Neural cell (in vitro differentiated cells): Measurements from ENCODE around the gene HDAC1. TPM values are rescaled to one million over a fixed set of nuclear protein-coding genes. Genes with fewer than 3 reads are reported as not detected.

ENCODE experiments used
- H2AFZ ChIP-seq: fragments of 200-600, 300-800 bp; sonication (generic), shearing (Covaris generic); 2 replicates; pipeline ENCODE4 v1.6.0; 2014; ENCODE audit warnings: low read depth, mild to moderate bottlenecking, antibody characterized with exemption, low read length, moderate library complexity
- H3F3A ChIP-seq: fragments of 200-600 bp; shearing (Covaris generic); 2 replicates; pipeline ENCODE4 v1.6.1; 2016; ENCODE audit warnings: mild to moderate bottlenecking, moderate library complexity, mixed read lengths, antibody characterized with exemption, low read length; ENCODE audit not compliant: insufficient read depth, poor library complexity, severe bottlenecking
- H3K27ac ChIP-seq: fragments of 200-600, 300-800 bp; sonication (generic), shearing (Covaris generic); 2 replicates; pipeline ENCODE4 v1.5.1; 2014; ENCODE audit warnings: mild to moderate bottlenecking, low read length, moderate library complexity
- H3K27me3 ChIP-seq: fragments of 300-800, 200-600 bp; sonication (generic), shearing (Covaris generic); 2 replicates; pipeline ENCODE4 v1.6.0; 2014; ENCODE audit warnings: mild to moderate bottlenecking, low read depth, low read length, moderate library complexity; ENCODE audit not compliant: insufficient read depth
- H3K36me3 ChIP-seq: fragments of 300-800, 200-600 bp; sonication (generic), shearing (Covaris generic); 2 replicates; pipeline ENCODE4 v1.5.1; 2014; ENCODE audit warnings: mild to moderate bottlenecking, antibody characterized with exemption, low read length, moderate library complexity; ENCODE audit not compliant: insufficient read depth
- H3K4me2 ChIP-seq: fragments of 300-800, 200-600 bp; sonication (generic), shearing (Covaris generic); 2 replicates; pipeline ENCODE4 v1.6.0; 2014; ENCODE audit warnings: mild to moderate bottlenecking, low read length
- H3K4me3 ChIP-seq: fragments of 300-800, 200-600 bp; sonication (generic), shearing (Covaris generic); 2 replicates; pipeline ENCODE4 v1.5.1; 2014; ENCODE audit warnings: mild to moderate bottlenecking, low read length, moderate library complexity
- H3K79me2 ChIP-seq: fragments of 200-600 bp; shearing (Covaris generic); replicated peaks from 2 replicates; pipeline ENCODE4 v1.6.0; 2014; ENCODE audit warnings: mild to moderate bottlenecking, low read length, moderate library complexity; ENCODE audit not compliant: insufficient read depth
- H3K9ac ChIP-seq: fragments of 300-800, 200-600 bp; sonication (generic), shearing (Covaris generic); 2 replicates; pipeline ENCODE4 v1.6.1; 2016; ENCODE audit warnings: mild to moderate bottlenecking, low read length, mixed read lengths
- H3K9me2 ChIP-seq: fragments of 200-600 bp; shearing (Covaris generic); 2 replicates; pipeline ENCODE4 v1.6.1; 2016; ENCODE audit warnings: mild to moderate bottlenecking, low read length, mixed read lengths; ENCODE audit not compliant: insufficient read depth
- H3K9me3 ChIP-seq: fragments of 200-600, 300-800 bp; sonication (generic), shearing (Covaris generic); 2 replicates; pipeline ENCODE4 v1.6.1; 2016; ENCODE audit warnings: mild to moderate bottlenecking, mixed run types, low read length, moderate library complexity, mixed read lengths
- H4K20me1 ChIP-seq: fragments of 200-600 bp; shearing (Covaris generic); 2 replicates; pipeline ENCODE4 v1.6.1; 2016; ENCODE audit warnings: mild to moderate bottlenecking, mixed run types; ENCODE audit not compliant: insufficient read depth
- CTCF ChIP-seq: fragments of 450-650 bp; IDR thresholded peaks from 2 replicates; pipeline ENCODE4 v1.5.1; 2014; ENCODE audit warnings: antibody characterized with exemption, mild to moderate bottlenecking, moderate library complexity; ENCODE audit not compliant: poor library complexity, severe bottlenecking
- EP300 ChIP-seq: fragments of 450-650 bp; conservative IDR thresholded peaks from 2 replicates; pipeline ENCODE4 v1.6.1; 2014; ENCODE audit warnings: antibody characterized with exemption, mild to moderate bottlenecking, moderate library complexity; ENCODE audit not compliant: poor library complexity, severe bottlenecking
- EZH2 ChIP-seq: fragments of 200-600, 300-800 bp; shearing (Covaris generic), sonication (generic); IDR thresholded peaks from 2 replicates; pipeline ENCODE4 v1.6.1; 2014; ENCODE audit warnings: antibody characterized with exemption, low read length, borderline replicate concordance, mild to moderate bottlenecking; ENCODE audit not compliant: insufficient read depth, poor library complexity, severe bottlenecking
- MXI1 ChIP-seq: fragments of 450-650 bp; conservative IDR thresholded peaks from 2 replicates; pipeline ENCODE4 v1.6.1; 2014; ENCODE audit warnings: antibody characterized with exemption, mild to moderate bottlenecking; ENCODE audit not compliant: poor library complexity, severe bottlenecking
- POLR2AphosphoS5 ChIP-seq: IDR thresholded peaks from 2 replicates; pipeline ENCODE4 v1.6.1; 2012
- RAD21 ChIP-seq: fragments of 450-650 bp; conservative IDR thresholded peaks from 2 replicates; pipeline ENCODE4 v1.6.1; 2014; ENCODE audit warnings: antibody characterized with exemption, mild to moderate bottlenecking, moderate library complexity
- REST ChIP-seq: IDR thresholded peaks from 2 replicates; pipeline ENCODE4 v1.6.1; 2012; ENCODE audit warnings: borderline replicate concordance
- SMC3 ChIP-seq: fragments of 450-650 bp; conservative IDR thresholded peaks from 2 replicates; pipeline ENCODE4 v1.6.1; 2014; ENCODE audit warnings: antibody characterized with exemption, mild to moderate bottlenecking, moderate library complexity; ENCODE audit not compliant: poor library complexity
- polyA plus RNA-seq: library from polyadenylated mRNA; depleted of rRNA; stranded (reverse); fragments of >200 nt; gene quantifications from 2 replicates; pipeline ENCODE4 v1.2.3, GENCODE V29; 2014

The HDAC1 gene
- polyA plus RNA-seq, 1 donor from 2014 or later: 60.8 TPM

- Histone ChIP-seq H3K27ac (no peak overlapping the region), H3K4me3 (no peak overlapping the region), H4K20me1 (no peaks in the 10 kb centered on the region), H3K9ac (peak overlapping the region; percentile 78), H3F3A (no peaks in the 10 kb centered on the region), H3K9me3 (no peaks in the 10 kb centered on the region), H3K79me2 (no peaks in the 10 kb centered on the region), H3K9me2 (no peaks in the 10 kb centered on the region), H2AFZ (no peak overlapping the region), H3K27me3 (no peaks in the 10 kb centered on the region), H3K4me2 (no peak overlapping the region), H3K36me3 (no peaks in the 10 kb centered on the region)
- TF ChIP-seq SMC3: no peak
- TF ChIP-seq REST: no peak
- no peak for TF ChIP-seq CTCF
- TF ChIP-seq EZH2: no peak
- TF ChIP-seq EP300: no peak
These were observed 61.0 kb downstream of the HDAC1 start for GRCh38 chr1:32352831-32353383.

- no peak overlapping the region for H2AFZ ChIP-seq
- no peaks in the 10 kb centered on the region for H3K79me2 ChIP-seq
- H3K27me3 ChIP-seq: no peaks in the 10 kb centered on the region
- no peaks in the 10 kb centered on the region for H3K36me3 ChIP-seq
- H3K9me2 ChIP-seq: no peaks in the 10 kb centered on the region
- no peak overlapping the region for H3K4me2 ChIP-seq
- H3K9me3 ChIP-seq: no peaks in the 10 kb centered on the region
- TF ChIP-seq MXI1 (no peak), EZH2 (no peak), RAD21 (no peak), REST (no peak), EP300 (no peak), CTCF (no peak), POLR2AphosphoS5 (no peak)
- H3K9ac ChIP-seq: no peak overlapping the region
- H4K20me1 ChIP-seq: no peaks in the 10 kb centered on the region
- no peak overlapping the region for H3K27ac ChIP-seq
- no peak overlapping the region for H3K4me3 ChIP-seq
- H3F3A ChIP-seq: no peaks in the 10 kb centered on the region
These were observed 61.5 kb downstream of the HDAC1 start for GRCh38 chr1:32353431-32353830.
